CD14-positive monocyte (primary cell): ENCODE data around the gene KLHL25. TPM values are rescaled to one million over a fixed set of nuclear protein-coding genes. Genes with fewer than 3 reads are reported as not detected.

Experiments
- DNase-seq, 3 donors: peaks; one replicate each; pipeline ENCODE4 v3.0.0-alpha.2; 2011 to 2022
- H2AFZ ChIP-seq: 2 replicates; pipeline ENCODE4 v1.6.0; 2012; ENCODE audit warnings: mild to moderate bottlenecking, low read depth, low read length, inconsistent platforms; ENCODE audit not compliant: insufficient read depth, poor library complexity, severe bottlenecking
- H3K27ac ChIP-seq, 2 donors: 1 replicate in 1 of 2; 2 replicates in 1 of 2; pipeline ENCODE4 v1.5.1; 2012 to 2013; ENCODE audit warnings: low read length in 2 of 2, control low read depth in 1 of 2, inconsistent platforms in 1 of 2, low read depth in 1 of 2, mild to moderate bottlenecking in 1 of 2
- H3K27me3 ChIP-seq, 2 donors: one replicate each; pipeline versions ENCODE4 v1.6.0 to v1.6.1; 2011 to 2013; ENCODE audit warnings: low read length in 2 of 2; ENCODE audit not compliant: control insufficient read depth in 2 of 2, insufficient read depth in 2 of 2
- H3K36me3 ChIP-seq, 2 donors: replicated peaks in 1 of 2; 1 replicate in 1 of 2; 2 replicates in 1 of 2; pipeline versions ENCODE4 v1.5.1 to v1.6.1; 2012 to 2013; ENCODE audit warnings: low read length in 2 of 2, control low read depth in 1 of 2, inconsistent platforms in 1 of 2, mild to moderate bottlenecking in 1 of 2; ENCODE audit not compliant: insufficient read depth in 2 of 2, control insufficient read depth in 1 of 2
- H3K4me1 ChIP-seq, 2 donors: 1 replicate in 1 of 2; 2 replicates in 1 of 2; pipeline versions ENCODE4 v1.5.1 to v1.6.1; 2012 to 2013; ENCODE audit warnings: low read length in 2 of 2, control low read depth in 1 of 2, inconsistent platforms in 1 of 2, mild to moderate bottlenecking in 1 of 2, moderate library complexity in 1 of 2; ENCODE audit not compliant: insufficient read depth in 2 of 2, control insufficient read depth in 1 of 2
- H3K4me2 ChIP-seq: replicated peaks from 2 replicates; pipeline ENCODE3; 2012; ENCODE audit warnings: low read length, moderate library complexity, mild to moderate bottlenecking; ENCODE audit not compliant: poor library complexity, severe bottlenecking; ENCODE audit errors: extremely low read depth
- H3K4me3 ChIP-seq, 3 experiments: fragments of 200-600 bp in 1 of 3; sonication (generic) in 1 of 3; replicated peaks in 1 of 3; 1 replicate in 2 of 3; 2 replicates in 1 of 3; pipeline ENCODE4 v1.5.1; 2011 to 2013; ENCODE audit warnings: low read length in 3 of 3, mild to moderate bottlenecking in 3 of 3, control low read depth in 2 of 3, low read depth in 2 of 3, inconsistent platforms in 1 of 3, moderate library complexity in 1 of 3
- H3K79me2 ChIP-seq: 2 replicates; pipeline ENCODE4 v1.6.0; 2012; ENCODE audit warnings: mild to moderate bottlenecking, control low read depth, inconsistent platforms, low read length, moderate library complexity; ENCODE audit not compliant: insufficient read depth
- H3K9ac ChIP-seq: 2 replicates; pipeline ENCODE4 v1.6.0; 2017; ENCODE audit warnings: low read length, mild to moderate bottlenecking; ENCODE audit not compliant: insufficient read depth, poor library complexity, severe bottlenecking
- H3K9me3 ChIP-seq, 2 donors: replicated peaks in 1 of 2; 1 replicate in 1 of 2; 2 replicates in 1 of 2; pipeline versions ENCODE4 v1.5.1 to v1.6.1; 2012 to 2013; ENCODE audit warnings: low read length in 2 of 2, control low read depth in 1 of 2; ENCODE audit not compliant: control insufficient read depth in 1 of 2, insufficient read depth in 1 of 2
- H4K20me1 ChIP-seq: 2 replicates; pipeline ENCODE4 v1.6.0; 2012; ENCODE audit warnings: mild to moderate bottlenecking, low read length, control low read depth, moderate library complexity; ENCODE audit not compliant: insufficient read depth
- H3K27ac Mint-ChIP-seq, 7 donors: one replicate each; pipeline ENCODE4 v1.8.0; 2020; ENCODE audit warnings: mild to moderate bottlenecking in 7 of 7, mixed read lengths in 7 of 7, moderate library complexity in 6 of 7, inconsistent platforms in 2 of 7
- H3K27me3 Mint-ChIP-seq, 3 donors: one replicate each; pipeline ENCODE4 v1.8.0; 2021 to 2022; ENCODE audit warnings: low read depth in 3 of 3, mild to moderate bottlenecking in 3 of 3, mixed read lengths in 3 of 3, moderate library complexity in 3 of 3, inconsistent platforms in 1 of 3
- H3K36me3 Mint-ChIP-seq, 2 donors: one replicate each; pipeline ENCODE4 v1.8.0; 2020; ENCODE audit warnings: mixed read lengths in 2 of 2, inconsistent platforms in 1 of 2, mild to moderate bottlenecking in 1 of 2
- H3K4me1 Mint-ChIP-seq: one replicate; pipeline ENCODE4 v1.8.0; 2020; ENCODE audit warnings: mild to moderate bottlenecking, mixed read lengths
- H3K4me3 Mint-ChIP-seq, 2 donors: one replicate each; pipeline ENCODE4 v1.8.0; 2020; ENCODE audit warnings: mild to moderate bottlenecking in 2 of 2, mixed read lengths in 2 of 2, moderate library complexity in 1 of 2
- H3K9me3 Mint-ChIP-seq, 7 donors: one replicate each; pipeline ENCODE4 v1.8.0; 2020 to 2022; ENCODE audit warnings: mixed read lengths in 7 of 7, mild to moderate bottlenecking in 6 of 7, moderate library complexity in 6 of 7, inconsistent platforms in 2 of 7
- CTCF ChIP-seq: fragments of 200-600 bp; IDR thresholded peaks from one replicate; pipeline ENCODE4 v1.8.0; 2022; ENCODE audit warnings: antibody characterized with exemption, mild to moderate bottlenecking
- WGBS: methylation state at CpG from one replicate; pipeline ENCODE4 v1.1.5; 2013; ENCODE audit warnings: missing lambda C conversion rate; ENCODE audit not compliant: insufficient coverage; 5-methylcytosine and 5-hydroxymethylcytosine counted together
- intact Hi-C, 2 donors: fragments of 100-400 bp; cut with micrococcal nuclease; formaldehyde crosslinking; loops; one replicate each; pipeline versions ENCODE4 v1.15.0 to v1.15.1; 2023
- polyA plus RNA-seq, 3 donors: library from polyadenylated mRNA; depleted of rRNA in 1 of 3; unstranded in 2 of 3; stranded (reverse) in 1 of 3; fragments of 300-500 nt in 2 of 3; fragments of >200 nt in 1 of 3; fragmentation: Illumina TruSeq in 2 of 3; gene quantifications; 1 replicate in 2 of 3; 2 replicates in 1 of 3; pipeline ENCODE4 v1.2.3, GENCODE V29; 2012 to 2021

KLHL25 gene
- polyA plus RNA-seq, 3 donors, result 0.27 to 0.60 (median 0.40) TPM

- peaks cover 6 to 13% of the 10 kb centered on the region in 2 donors for H3K36me3 ChIP-seq
- TF ChIP-seq CTCF, result no peak
- no peak overlapping the region for H3K27ac ChIP-seq
- H3K4me3 ChIP-seq, result no peak overlapping the region
- H3K27me3 ChIP-seq, result no peaks in the 10 kb centered on the region
- H3K9me3 ChIP-seq, result no peaks in the 10 kb centered on the region
- WGBS, result no CpG with 5 or more reads among the region's 1 CpG
- Mint-ChIP-seq H3K9me3 (peaks cover 0 to 2% (median 0%) of the 10 kb centered on the region in 7 donors), H3K27me3 (peaks cover 0 to 7% (median 1%) of the 10 kb centered on the region in 3 donors), H3K36me3 (peaks cover 7 to 14% of the 10 kb centered on the region in 2 donors), H3K4me1 (peaks cover 16% of the 10 kb centered on the region), H3K27ac (no peak overlapping the region), H3K4me3 (no peak overlapping the region)
- H2AFZ ChIP-seq, result no peak overlapping the region
- peaks cover 37% of the 10 kb centered on the region for H4K20me1 ChIP-seq
- no peak overlapping the region for H3K4me2 ChIP-seq
- peaks cover 6 to 7% of the 10 kb centered on the region in 2 donors for H3K4me1 ChIP-seq
- intact Hi-C loops, result no loop called here
- no peak for DNase-seq
- no peak overlapping the region for H3K9ac ChIP-seq
- H3K79me2 ChIP-seq, result no peaks in the 10 kb centered on the region
Measured at GRCh38 chr15:85753261-85753660, 41.5 kb downstream of the KLHL25 start.

GRCh38 chr15:85752491-85752961 lies 42.2 kb downstream of the KLHL25 start:
- no peak for TF ChIP-seq CTCF
- no peak overlapping the region for H3K4me3 Mint-ChIP-seq
- peaks cover 14 to 22% of the 10 kb centered on the region in 2 donors for H3K36me3 Mint-ChIP-seq
- H3K27me3 ChIP-seq, result no peaks in the 10 kb centered on the region
- no peak overlapping the region for H2AFZ ChIP-seq
- H3K27me3 Mint-ChIP-seq, result peaks cover 0 to 7% (median 1%) of the 10 kb centered on the region in 3 donors
- H3K79me2 ChIP-seq, result no peaks in the 10 kb centered on the region
- peaks cover 13 to 21% of the 10 kb centered on the region in 2 donors for H3K36me3 ChIP-seq
- H3K4me1 Mint-ChIP-seq, result peaks cover 16% of the 10 kb centered on the region
- intact Hi-C loops, result no loop called here
- H4K20me1 ChIP-seq, result peaks cover 44% of the 10 kb centered on the region
- H3K4me2 ChIP-seq, result no peak overlapping the region
- no peaks in the 10 kb centered on the region for H3K9me3 ChIP-seq
- no peak for DNase-seq
- H3K4me3 ChIP-seq, result no peak overlapping the region
- peak overlapping the region in 1 of 2 donors; percentile 8 for H3K27ac ChIP-seq
- H3K27ac Mint-ChIP-seq, result peak overlapping the region in 3 of 7 donors; percentile 65 to 74 (median 73)
- H3K9ac ChIP-seq, result no peak overlapping the region
- WGBS, result 40% methylated on average over 7 of the region's 8 CpGs
- H3K9me3 Mint-ChIP-seq, result peaks cover 0 to 2% (median 0%) of the 10 kb centered on the region in 7 donors
- H3K4me1 ChIP-seq, result peaks cover 6 to 7% of the 10 kb centered on the region in 2 donors
